GM18861 (cell line): Measurements from ENCODE around the gene IL1R2.

Source experiments
- ATAC-seq: cut with Tn5 transposase; IDR thresholded peaks from one replicate; pipeline ENCODE4 v1.9.1; 2021; ENCODE audit not compliant: unreplicated experiment

Gene IL1R2

GRCh38 chr2:101991721-101992145, at the start of gene IL1R2:
IL1R2 (plus strand) TSS chr2:101991960; CDS start chr2:102008576, 16,616 bp downstream.
- ATAC-seq = no peak

GRCh38 chr2:101942851-101943250, 48.9 kb upstream of the IL1R2 start:
- no peak for ATAC-seq

- no peak for ATAC-seq
Measured at GRCh38 chr2:101946372-101947039, 45.3 kb upstream of the IL1R2 start.

- no peak for ATAC-seq
Measured at GRCh38 chr2:101947374-101947773, 44.4 kb upstream of the IL1R2 start.

GRCh38 chr2:101948625-101949155, 43.1 kb upstream of the IL1R2 start:
- no peak for ATAC-seq

- ATAC-seq = no peak
Measured at GRCh38 chr2:101949304-101949703, 42.5 kb upstream of the IL1R2 start.

GRCh38 chr2:101951296-101951695, 40.5 kb upstream of the IL1R2 start:
- no peak for ATAC-seq

GRCh38 chr2:101952551-101952950, 39.2 kb upstream of the IL1R2 start:
- no peak for ATAC-seq

- no peak for ATAC-seq
Measured at GRCh38 chr2:101956465-101957438, 35.0 kb upstream of the IL1R2 start.

- no peak for ATAC-seq
Measured at GRCh38 chr2:101958061-101958460, 33.7 kb upstream of the IL1R2 start.

GRCh38 chr2:101960819-101961337, 30.9 kb upstream of the IL1R2 start:
- ATAC-seq = no peak

GRCh38 chr2:101961338-101962191, 30.2 kb upstream of the IL1R2 start:
- no peak for ATAC-seq

GRCh38 chr2:101962309-101962708, 29.5 kb upstream of the IL1R2 start:
- no peak for ATAC-seq

- ATAC-seq = no peak
Measured at GRCh38 chr2:101963198-101963597, 28.6 kb upstream of the IL1R2 start.

- no peak for ATAC-seq
Measured at GRCh38 chr2:101967826-101968513, 23.8 kb upstream of the IL1R2 start.

- ATAC-seq = no peak
Measured at GRCh38 chr2:101969723-101970122, 22.0 kb upstream of the IL1R2 start.

GRCh38 chr2:101970901-101971300, 20.9 kb upstream of the IL1R2 start:
- no peak for ATAC-seq

GRCh38 chr2:101971836-101972235, 19.9 kb upstream of the IL1R2 start:
- no peak for ATAC-seq

- ATAC-seq = no peak
Measured at GRCh38 chr2:101972621-101973434, 18.9 kb upstream of the IL1R2 start.
